Psoas muscle (tissue), 8 donors: ENCODE results near the gene ADAP1. TPM values are rescaled to one million over a fixed set of nuclear protein-coding genes. Genes with fewer than 3 reads are reported as not detected.

Experiments used
- ATAC-seq, 4 donors: fragments of 200-7000 bp; cut with Tn5 transposase; one replicate each; pipeline ENCODE4 v1.9.1; 2020; ENCODE audit warnings: moderate library complexity in 3 of 4, mild to moderate bottlenecking in 2 of 4
- DNase-seq, 2 donors: peaks; one replicate each; pipeline ENCODE4 v3.0.0-alpha.2; 2020
- H3K27ac ChIP-seq: fragments of 200-600 bp; one replicate; pipeline ENCODE4 v1.8.0; 2022
- H3K27me3 ChIP-seq, 3 donors: fragments of 200-600 bp in 1 of 3; one replicate each; pipeline versions ENCODE4 v1.6.1 to v1.8.0; 2013 to 2022; ENCODE audit warnings: low read length in 2 of 3, mild to moderate bottlenecking in 2 of 3, moderate library complexity in 1 of 3; ENCODE audit not compliant: insufficient read depth in 3 of 3
- H3K36me3 ChIP-seq, 2 donors: fragments of 200-600 bp in 1 of 2; one replicate each; pipeline versions ENCODE4 v1.6.1 to v1.8.0; 2013 to 2022; ENCODE audit warnings: low read depth in 1 of 2, mild to moderate bottlenecking in 1 of 2, moderate library complexity in 1 of 2; ENCODE audit not compliant: insufficient read depth in 1 of 2
- H3K4me1 ChIP-seq: fragments of 200-600 bp; one replicate; pipeline ENCODE4 v1.8.0; 2022
- H3K4me3 ChIP-seq: fragments of 200-600 bp; one replicate; pipeline ENCODE4 v1.8.0; 2022; ENCODE audit warnings: mild to moderate bottlenecking
- H3K9me3 ChIP-seq: fragments of 200-600 bp; one replicate; pipeline ENCODE4 v1.8.0; 2022
- WGBS, 3 donors: extraction: QIAGEN DNeasy Blood & Tissue Kit; methylation state at CpG; one replicate each; pipeline versions ENCODE4 v1.1.6 to v1.1.7; 2013; 5-methylcytosine and 5-hydroxymethylcytosine counted together
- intact Hi-C, 2 donors: fragments of 100-400 bp; cut with DNase I; formaldehyde crosslinking; loops; one replicate each; pipeline versions ENCODE4 v1.11.0 to v1.14.2; 2022
- polyA plus RNA-seq, 3 donors: library from polyadenylated mRNA; stranded (reverse); fragments of 200-250 nt; gene quantifications; one replicate each; pipeline ENCODE4 v1.2.3, GENCODE V29; 2013
- total RNA-seq, 4 donors: library from RNA; stranded (reverse); fragmentation: NEBNext Ultra II Directional in 2 of 4; extraction: Animal tissue kit (Norgen Biotek cat#: 25700) in 2 of 4; gene quantifications; one replicate each; pipeline versions ENCODE4 v1.2.1 to v1.2.4, GENCODE V29; 2021 to 2023
- TF ChIP-seq, protein P1 (sequence below): fragments of 200-600 bp; IDR thresholded peaks from one replicate; pipeline ENCODE4 v1.8.0; 2022; ENCODE audit warnings: antibody characterized with exemption
- donor health status: healthy with polysubstance abuse.
- donor health status: DM: no; HTN: no; CAD: no; lungs with moderate emphysema.
- donor health status: Bipolar disorder and iron deficiency.
- donor health status: healthy.
- donor health status: DM: yes; HTN: yes; CAD: no.
- donor health status: DM: no; HTN: no; CAD: no.
- donor health status: DM: no; HTN: no; CAD: no.
- donor health status: DM: yes; HTN: yes; CAD: no.

ADAP1 gene
- total and polyA plus RNA-seq, 7 donors = 0.18 to 1.4 (median 0.88) TPM

DNA sequence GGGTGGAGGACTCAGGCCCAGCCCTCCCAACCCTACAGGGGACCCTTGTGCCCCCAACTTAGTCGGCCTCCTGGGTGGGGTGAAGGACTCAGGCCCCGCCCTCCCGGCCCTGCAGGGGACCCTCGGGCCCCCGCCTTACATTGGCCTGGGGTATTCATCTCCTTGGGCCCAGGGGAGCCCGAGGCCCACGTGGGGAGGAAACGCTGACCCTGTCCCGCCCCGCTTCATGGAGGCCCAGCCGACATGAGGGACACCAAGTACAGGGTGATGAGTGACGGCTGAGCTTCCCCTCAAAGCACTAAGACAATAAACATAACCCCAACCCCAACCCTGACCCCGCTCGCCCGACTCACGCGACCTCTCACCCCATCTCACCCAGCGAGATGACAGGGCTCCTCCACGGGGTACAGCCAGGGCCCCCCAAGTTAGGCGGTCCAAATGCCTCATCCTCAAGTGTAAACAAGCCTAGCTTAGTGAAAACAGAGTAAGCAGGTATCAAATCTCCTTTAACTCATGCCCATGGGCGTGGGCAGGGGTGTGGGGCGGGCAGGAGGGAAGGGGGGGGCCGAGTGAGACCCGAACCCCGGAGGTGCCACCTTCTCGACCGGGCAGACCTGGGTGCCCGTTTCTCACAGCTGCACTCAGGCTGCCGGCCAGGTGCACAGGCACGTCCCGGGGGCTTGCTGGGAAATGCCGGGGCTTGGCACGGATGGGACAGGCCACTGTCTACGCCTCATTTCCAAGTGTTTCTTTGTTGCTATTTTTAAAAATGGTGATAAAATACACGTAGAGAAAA lies 36.7 kb upstream of the ADAP1 start:
- intact Hi-C loops = loop anchor here (1.0 to 10.0 kb wide), 2 partner anchors 34 to 184 kb away; no protein-coding TSS in a partner anchor
- TF ChIP-seq, protein P1, sequence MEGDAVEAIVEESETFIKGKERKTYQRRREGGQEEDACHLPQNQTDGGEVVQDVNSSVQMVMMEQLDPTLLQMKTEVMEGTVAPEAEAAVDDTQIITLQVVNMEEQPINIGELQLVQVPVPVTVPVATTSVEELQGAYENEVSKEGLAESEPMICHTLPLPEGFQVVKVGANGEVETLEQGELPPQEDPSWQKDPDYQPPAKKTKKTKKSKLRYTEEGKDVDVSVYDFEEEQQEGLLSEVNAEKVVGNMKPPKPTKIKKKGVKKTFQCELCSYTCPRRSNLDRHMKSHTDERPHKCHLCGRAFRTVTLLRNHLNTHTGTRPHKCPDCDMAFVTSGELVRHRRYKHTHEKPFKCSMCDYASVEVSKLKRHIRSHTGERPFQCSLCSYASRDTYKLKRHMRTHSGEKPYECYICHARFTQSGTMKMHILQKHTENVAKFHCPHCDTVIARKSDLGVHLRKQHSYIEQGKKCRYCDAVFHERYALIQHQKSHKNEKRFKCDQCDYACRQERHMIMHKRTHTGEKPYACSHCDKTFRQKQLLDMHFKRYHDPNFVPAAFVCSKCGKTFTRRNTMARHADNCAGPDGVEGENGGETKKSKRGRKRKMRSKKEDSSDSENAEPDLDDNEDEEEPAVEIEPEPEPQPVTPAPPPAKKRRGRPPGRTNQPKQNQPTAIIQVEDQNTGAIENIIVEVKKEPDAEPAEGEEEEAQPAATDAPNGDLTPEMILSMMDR = no peak
- Histone ChIP-seq H3K9me3 (no peaks in the 10 kb centered on the region), H3K27me3 (peaks cover 0 to 60% (median 23%) of the 10 kb centered on the region in 3 donors), H3K4me1 (peaks cover 9% of the 10 kb centered on the region), H3K36me3 (no peaks in the 10 kb centered on the region), H3K27ac (no peak overlapping the region), H3K4me3 (no peak overlapping the region)
- ATAC-seq (no peak), DNase-seq (no peak)
- WGBS, 3 donors = 34 to 41% (median 40%) methylated on average over 35 of the region's 35 CpGs

- TF ChIP-seq, protein P1 = no peak
- WGBS, 3 donors = 29 to 45% (median 37%) methylated on average over 33 to 36 of the region's 36 CpGs
- peaks cover 9% of the 10 kb centered on the region for H3K4me1 ChIP-seq
- no peaks in the 10 kb centered on the region for H3K9me3 ChIP-seq
- no peak for ATAC-seq
- H3K27ac ChIP-seq = no peak overlapping the region
- no peak overlapping the region for H3K4me3 ChIP-seq
- no peaks in the 10 kb centered on the region for H3K36me3 ChIP-seq
- intact Hi-C loops = loop anchor here (1.0 to 10.0 kb wide), 2 partner anchors 35 to 184 kb away; no protein-coding TSS in a partner anchor
- peaks cover 0 to 67% (median 23%) of the 10 kb centered on the region in 3 donors for H3K27me3 ChIP-seq
- DNase-seq = no peak
Observed at GRCh38 chr7:990352-990932, 36.0 kb upstream of the ADAP1 start.

- TF ChIP-seq, protein P1 = no peak
- intact Hi-C loops = no loop called here
Observed at GRCh38 chr7:988963-989529, 34.6 kb upstream of the ADAP1 start.

DNA sequence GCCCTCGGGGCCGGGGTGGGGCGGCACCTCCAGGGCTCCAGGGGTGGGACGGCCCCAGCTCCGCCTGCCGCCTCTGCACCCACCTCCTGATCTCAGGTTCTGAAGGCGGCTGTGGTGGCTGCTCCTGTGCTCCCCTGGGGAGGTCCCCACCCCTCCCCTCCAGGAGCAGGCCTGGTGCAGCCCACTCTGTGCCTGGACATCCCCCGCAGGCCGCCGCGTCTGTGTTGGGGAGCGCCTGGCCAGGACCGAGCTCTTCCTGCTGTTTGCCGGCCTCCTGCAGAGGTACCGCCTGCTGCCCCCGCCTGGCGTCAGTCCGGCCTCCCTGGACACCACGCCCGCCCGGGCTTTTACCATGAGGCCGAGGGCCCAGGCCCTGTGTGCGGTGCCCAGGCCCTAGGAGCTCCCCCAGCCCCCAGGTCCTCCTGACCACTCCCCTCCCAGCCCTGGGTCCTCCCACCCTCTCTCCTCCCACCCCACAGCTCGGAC lies 34.0 kb upstream of the ADAP1 start:
- Histone ChIP-seq H3K27me3 (peaks cover 0 to 87% (median 25%) of the 10 kb centered on the region in 3 donors), H3K9me3 (no peaks in the 10 kb centered on the region), H3K4me1 (peaks cover 7% of the 10 kb centered on the region), H3K4me3 (no peak overlapping the region), H3K27ac (no peak overlapping the region), H3K36me3 (no peaks in the 10 kb centered on the region)
- TF ChIP-seq, protein P1 = no peak
- DNase-seq (no peak), ATAC-seq (no peak)
- WGBS, 3 donors = 19 to 32% (median 22%) methylated on average over 18 to 24 of the region's 24 CpGs
- intact Hi-C loops = no loop called here

More at GRCh38 chr7:988963-989529, 34.6 kb upstream of the ADAP1 start:
- Histone ChIP-seq H3K27me3 (peaks cover 0 to 81% (median 23%) of the 10 kb centered on the region in 3 donors), H3K27ac (no peak overlapping the region), H3K4me1 (peaks cover 9% of the 10 kb centered on the region), H3K36me3 (no peaks in the 10 kb centered on the region), H3K4me3 (no peak overlapping the region), H3K9me3 (no peaks in the 10 kb centered on the region)
- 36 to 39% (median 37%) methylated on average over 12 to 15 of the region's 15 CpGs for WGBS, 3 donors
- DNase-seq (no peak), ATAC-seq (no peak)
